Transverse colon (tissue), 4 donors: ENCODE data around the gene TXNRD1.

Experiments used
- EP300 ChIP-seq: sonication (generic); formaldehyde crosslinking; IDR thresholded peaks from one replicate; pipeline ENCODE4 v1.6.1; 2017; ENCODE audit warnings: antibody characterized with exemption, low read depth
- POLR2A ChIP-seq: fragments of 450-650 bp; IDR thresholded peaks from one replicate; pipeline ENCODE4 v1.6.1; 2016; ENCODE audit warnings: antibody characterized with exemption, mild to moderate bottlenecking, moderate library complexity
- POLR2AphosphoS5 ChIP-seq, 3 donors: sonication (generic); formaldehyde crosslinking; IDR thresholded peaks; one replicate each; pipeline ENCODE4 v1.6.1; 2016; ENCODE audit warnings: antibody characterized with exemption in 3 of 3
- TF ChIP-seq, protein P1 (sequence below), 5 experiments: fragments of 200-600 bp in 3 of 5; fragments of 450-650 bp in 2 of 5; sonication (generic) in 3 of 5; IDR thresholded peaks; 1 replicate in 2 of 5; 2 replicates in 3 of 5; pipeline ENCODE4 v1.5.1; 2016 to 2017; ENCODE audit warnings: antibody characterized with exemption in 5 of 5, inconsistent platforms in 3 of 5, mild to moderate bottlenecking in 2 of 5, moderate library complexity in 1 of 5

DNA sequence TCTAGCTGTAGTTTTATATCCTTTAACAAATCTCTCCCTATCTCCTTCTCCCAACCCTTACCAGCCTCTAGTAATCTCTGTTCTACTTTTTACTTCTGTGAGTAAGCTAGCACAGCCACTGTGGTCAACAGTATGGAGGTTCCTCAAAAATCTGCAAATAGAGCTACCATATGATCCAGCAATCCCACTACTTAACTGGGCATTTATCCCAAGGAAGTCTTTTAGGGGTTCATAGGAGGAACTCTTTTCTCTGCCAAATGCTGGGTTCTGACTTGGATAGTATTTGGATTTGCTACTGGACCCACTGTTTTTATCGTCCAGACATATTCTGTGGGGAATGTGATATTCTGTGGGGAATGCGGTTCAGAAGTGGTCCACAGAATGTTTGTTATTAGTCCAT, 129.1 kb downstream of the TXNRD1 start:
- no peak for TF ChIP-seq POLR2A
- TF ChIP-seq, protein P1, sequence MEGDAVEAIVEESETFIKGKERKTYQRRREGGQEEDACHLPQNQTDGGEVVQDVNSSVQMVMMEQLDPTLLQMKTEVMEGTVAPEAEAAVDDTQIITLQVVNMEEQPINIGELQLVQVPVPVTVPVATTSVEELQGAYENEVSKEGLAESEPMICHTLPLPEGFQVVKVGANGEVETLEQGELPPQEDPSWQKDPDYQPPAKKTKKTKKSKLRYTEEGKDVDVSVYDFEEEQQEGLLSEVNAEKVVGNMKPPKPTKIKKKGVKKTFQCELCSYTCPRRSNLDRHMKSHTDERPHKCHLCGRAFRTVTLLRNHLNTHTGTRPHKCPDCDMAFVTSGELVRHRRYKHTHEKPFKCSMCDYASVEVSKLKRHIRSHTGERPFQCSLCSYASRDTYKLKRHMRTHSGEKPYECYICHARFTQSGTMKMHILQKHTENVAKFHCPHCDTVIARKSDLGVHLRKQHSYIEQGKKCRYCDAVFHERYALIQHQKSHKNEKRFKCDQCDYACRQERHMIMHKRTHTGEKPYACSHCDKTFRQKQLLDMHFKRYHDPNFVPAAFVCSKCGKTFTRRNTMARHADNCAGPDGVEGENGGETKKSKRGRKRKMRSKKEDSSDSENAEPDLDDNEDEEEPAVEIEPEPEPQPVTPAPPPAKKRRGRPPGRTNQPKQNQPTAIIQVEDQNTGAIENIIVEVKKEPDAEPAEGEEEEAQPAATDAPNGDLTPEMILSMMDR (IDR thresholded peaks at IDR 0.05), result no peak
- no peak for TF ChIP-seq POLR2AphosphoS5 (IDR thresholded peaks at IDR 0.05)
- TF ChIP-seq EP300, result no peak
